Panc1 (cell line): Measurements from ENCODE around the gene CCDC187. TPM values are rescaled to one million over a fixed set of nuclear protein-coding genes. Genes with fewer than 3 reads are reported as not detected.

Source experiments
- ATAC-seq: fragments of 200-7000 bp; cut with Tn5 transposase; 2 replicates; pipeline ENCODE4 v1.9.1; 2020; ENCODE audit warnings: mild to moderate bottlenecking, moderate library complexity
- BruUV-seq: library from RNA; stranded (reverse); fragments of 400-500 nt; replicated peaks from 2 replicates; lab custom pipeline; 2021; lab: Mats Ljungman, UMichigan
- CTCF ChIA-PET: fragments of 300-600 bp; sonication (Branson Sonifier 250); formaldehyde crosslinking; loops from one replicate; lab custom pipeline; 2022; ENCODE audit warnings: antibody characterized with exemption; lab: Charles Lee
- POLR2A ChIA-PET: fragments of 300-600 bp; sonication (Branson Sonifier 250); formaldehyde crosslinking; loops from one replicate; lab custom pipeline; 2022; ENCODE audit warnings: antibody characterized with exemption; lab: Charles Lee
- DNase-seq: peaks from one replicate; pipeline ENCODE4 v3.0.0-alpha.2; 2010; ENCODE audit warnings: low read depth, low spot score
- H3K27ac ChIP-seq: 2 replicates; pipeline ENCODE4 v1.5.1; 2011; ENCODE audit warnings: mild to moderate bottlenecking, low read length, inconsistent platforms
- H3K27me3 ChIP-seq: fragments of 200-500 bp; sonication (Bioruptor generic); 2 replicates; pipeline ENCODE4 v1.6.0; 2014; ENCODE audit warnings: low read length, inconsistent platforms; ENCODE audit not compliant: control insufficient read depth, insufficient read depth
- H3K36me3 ChIP-seq: fragments of 200-500 bp; sonication (Bioruptor generic); 2 replicates; pipeline ENCODE4 v1.5.1; 2014; ENCODE audit warnings: inconsistent platforms, mild to moderate bottlenecking, low read length, moderate library complexity; ENCODE audit not compliant: control insufficient read depth, insufficient read depth
- H3K4me1 ChIP-seq: 2 replicates; pipeline ENCODE4 v1.5.1; 2011; ENCODE audit warnings: inconsistent platforms, mild to moderate bottlenecking, low read length, moderate library complexity; ENCODE audit not compliant: control insufficient read depth, insufficient read depth
- H3K4me3 ChIP-seq, 2 experiments: 2 replicates each; pipeline ENCODE4 v1.5.1; 2011 to 2012; ENCODE audit warnings: low read depth in 2 of 2, low read length in 2 of 2, mild to moderate bottlenecking in 2 of 2, inconsistent platforms in 1 of 2, moderate library complexity in 1 of 2
- H3K9me3 ChIP-seq: fragments of 200-500 bp; sonication (Bioruptor generic); 2 replicates; pipeline ENCODE4 v1.5.1; 2014; ENCODE audit warnings: low read depth, mild to moderate bottlenecking, inconsistent platforms, low read length, moderate library complexity; ENCODE audit not compliant: control insufficient read depth, insufficient read depth
- CTCF ChIP-seq: fragments of 450-650 bp; IDR thresholded peaks from 2 replicates; pipeline ENCODE4 v1.5.1; 2017; ENCODE audit warnings: mild to moderate bottlenecking
- POLR2AphosphoS5 ChIP-seq: IDR thresholded peaks from 2 replicates; pipeline ENCODE4 v1.6.1; 2012; ENCODE audit warnings: mild to moderate bottlenecking, low read depth, low read length, moderate library complexity
- REST ChIP-seq, 2 experiments: IDR thresholded peaks; 2 replicates each; pipeline ENCODE4 v1.6.1; 2011 to 2012; ENCODE audit warnings: low read depth in 2 of 2, control low read depth in 1 of 2, low read length in 1 of 2, mild to moderate bottlenecking in 1 of 2, moderate library complexity in 1 of 2; ENCODE audit not compliant: insufficient read depth in 1 of 2
- SIN3A ChIP-seq: IDR thresholded peaks from 2 replicates; pipeline ENCODE4 v1.6.1; 2012; ENCODE audit warnings: low read depth, mild to moderate bottlenecking, low read length, moderate library complexity, borderline replicate concordance; ENCODE audit not compliant: insufficient read depth
- TCF7L2 ChIP-seq: IDR thresholded peaks from 2 replicates; pipeline ENCODE4 v1.6.1; 2011; ENCODE audit warnings: mild to moderate bottlenecking, low read depth, low read length, inconsistent platforms
- in situ Hi-C: cut with HindIII; loops from 2 replicates; pipeline ENCODE4 v1.10.0; 2016; ENCODE audit warnings: low sequenced_read_pairs, low pct_unique_long_range_greater_than_20kb
- intact Hi-C: fragments of 100-400 bp; cut with micrococcal nuclease; formaldehyde crosslinking; loops from one replicate; pipeline ENCODE4 v1.10.0; 2022; ENCODE audit not compliant: unreplicated experiment
- total RNA-seq: library from RNA; stranded (reverse); gene quantifications from one replicate; pipeline ENCODE4 v1.2.1, GENCODE V29; 2021; ENCODE audit not compliant: unreplicated experiment

CCDC187 gene
- total RNA-seq, 1 experiment from 2014 or later = not detected

GRCh38 chr9:136246849-136247550, 56.9 kb downstream of the CCDC187 start:
- no peaks in the 10 kb centered on the region for H3K9me3 ChIP-seq
- peaks cover 4% of the 10 kb centered on the region; the same call in 1 of the 2 replicates for H3K36me3 ChIP-seq
- POLR2A ChIA-PET = no interaction called here
- no peak overlapping the region for H3K4me3 ChIP-seq
- H3K4me1 ChIP-seq = peaks cover 15% of the 10 kb centered on the region
- ATAC-seq (no peak), DNase-seq (no peak)
- TF ChIP-seq TCF7L2 (no peak), REST (IDR thresholded peaks at IDR 0.05; ENCODE audit: insufficient read depth in 1 of 2, low read depth in 2 of 2, low read length in 1 of 2) (no peak), POLR2AphosphoS5 (no peak), CTCF (no peak), SIN3A (no peak)
- in situ Hi-C loops (no loop called here), intact Hi-C loops (no loop called here)
- no peak overlapping the region for H3K27ac ChIP-seq
- BruUV-seq = no TSS peak
- CTCF ChIA-PET = interaction anchor here (0.6 kb wide), 1 partner anchor 1395 kb away, joined by 3 read pairs; no protein-coding TSS in a partner anchor
- no peaks in the 10 kb centered on the region for H3K27me3 ChIP-seq

GRCh38 chr9:136245219-136246150, 58.4 kb downstream of the CCDC187 start, which contains the start of gene QSOX2:
QSOX2 (minus strand) TSS chr9:136245812; CDS start chr9:136245803, 9 bp downstream.
- Histone ChIP-seq H3K4me3 (peak within 1 kb of the TSS; percentile 71 to 84), H3K27ac (peak within 1 kb of the TSS; percentile 86), H3K4me1 (peaks cover 15% of the 10 kb centered on the region), H3K27me3 (no peaks in the 10 kb centered on the region), H3K36me3 (peaks cover 4% of the 10 kb centered on the region; the same call in 1 of the 2 replicates), H3K9me3 (no peaks in the 10 kb centered on the region)
- BruUV-seq = no TSS peak
- ChIA-PET CTCF (no interaction called here), POLR2A (no interaction called here)
- intact Hi-C loops (no loop called here), in situ Hi-C loops (no loop called here)
- ATAC-seq (peak; percentile 85), DNase-seq (no peak)
- TF ChIP-seq REST (IDR thresholded peaks at IDR 0.05; ENCODE audit: insufficient read depth in 1 of 2, low read depth in 2 of 2, low read length in 1 of 2) (peak; percentile 65 to 87; a peak in 3 of 4 replicates), POLR2AphosphoS5 (peak; percentile 27; the same call in 1 of the 2 replicates), SIN3A (peak; percentile 54; the same call in 1 of the 2 replicates), CTCF (no peak), TCF7L2 (no peak)
